HG03354 (cell line): ENCODE data around the gene OR2A25.
"Not testable (repeated sequence)": the region's sequence is repeated elsewhere in the genome, so short reads cannot be mapped to it uniquely, and the experiment has no call there.

Experiments
- ATAC-seq: cut with Tn5 transposase; IDR thresholded peaks from one replicate; pipeline ENCODE4 v1.9.1; 2021; ENCODE audit warnings: mild to moderate bottlenecking; ENCODE audit not compliant: unreplicated experiment, poor library complexity, severe bottlenecking

Gene OR2A25, protein sequence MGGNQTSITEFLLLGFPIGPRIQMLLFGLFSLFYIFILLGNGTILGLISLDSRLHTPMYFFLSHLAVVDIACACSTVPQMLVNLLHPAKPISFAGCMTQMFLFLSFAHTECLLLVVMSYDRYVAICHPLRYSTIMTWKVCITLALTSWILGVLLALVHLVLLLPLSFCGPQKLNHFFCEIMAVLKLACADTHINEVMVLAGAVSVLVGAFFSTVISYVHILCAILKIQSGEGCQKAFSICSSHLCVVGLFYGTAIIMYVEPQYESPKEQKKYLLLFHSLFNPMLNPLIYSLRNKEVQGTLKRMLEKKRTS

DNA sequence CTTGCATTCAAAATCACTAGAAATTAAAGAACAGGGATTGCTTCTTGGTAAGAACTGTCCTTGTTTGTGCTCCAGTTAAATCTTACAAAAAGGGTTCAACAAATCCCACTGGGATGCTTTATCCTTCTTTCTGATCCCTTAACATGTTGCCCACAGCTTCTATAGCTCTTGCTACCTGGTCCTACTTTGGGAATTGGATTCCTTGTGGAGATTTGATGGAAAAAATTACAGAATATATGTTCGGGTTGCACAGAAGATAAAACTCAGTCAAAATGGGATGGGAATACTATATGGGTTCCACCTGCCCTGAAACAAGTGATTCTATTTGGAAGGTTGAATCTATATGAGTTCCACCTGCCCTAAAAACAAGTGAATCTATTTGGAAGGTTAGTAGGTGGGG lies at the start of gene OR2A25:
TSS of gene OR2A25 (plus strand) at position 301 of the 400 bp plus-strand sequence. CDS start 4,409 bp downstream, outside the sequence.
- no peak for ATAC-seq

DNA sequence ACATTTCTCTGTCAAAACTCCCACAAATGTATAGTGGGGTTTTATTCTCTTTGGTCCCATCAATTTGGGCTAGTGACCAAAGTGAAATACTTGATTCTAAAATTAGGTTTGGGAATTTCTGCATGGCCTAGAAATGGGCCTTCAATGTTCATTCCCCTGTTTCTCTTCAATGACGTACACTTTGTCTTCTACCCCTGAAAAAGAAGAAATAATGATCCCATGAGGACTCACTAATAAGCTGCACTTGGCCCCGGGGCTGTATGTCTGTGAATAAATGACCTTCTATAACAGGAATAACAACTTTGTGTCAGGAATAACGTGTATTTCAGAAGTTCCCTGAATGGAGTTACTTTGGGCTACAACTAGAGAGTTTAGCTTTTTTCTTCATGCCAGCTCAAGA lies 49.3 kb upstream of the OR2A25 start:
- ATAC-seq, result no peak

GRCh38 chr7:144022169-144022568 lies 47.4 kb upstream of the OR2A25 start:
- ATAC-seq, result no peak

DNA sequence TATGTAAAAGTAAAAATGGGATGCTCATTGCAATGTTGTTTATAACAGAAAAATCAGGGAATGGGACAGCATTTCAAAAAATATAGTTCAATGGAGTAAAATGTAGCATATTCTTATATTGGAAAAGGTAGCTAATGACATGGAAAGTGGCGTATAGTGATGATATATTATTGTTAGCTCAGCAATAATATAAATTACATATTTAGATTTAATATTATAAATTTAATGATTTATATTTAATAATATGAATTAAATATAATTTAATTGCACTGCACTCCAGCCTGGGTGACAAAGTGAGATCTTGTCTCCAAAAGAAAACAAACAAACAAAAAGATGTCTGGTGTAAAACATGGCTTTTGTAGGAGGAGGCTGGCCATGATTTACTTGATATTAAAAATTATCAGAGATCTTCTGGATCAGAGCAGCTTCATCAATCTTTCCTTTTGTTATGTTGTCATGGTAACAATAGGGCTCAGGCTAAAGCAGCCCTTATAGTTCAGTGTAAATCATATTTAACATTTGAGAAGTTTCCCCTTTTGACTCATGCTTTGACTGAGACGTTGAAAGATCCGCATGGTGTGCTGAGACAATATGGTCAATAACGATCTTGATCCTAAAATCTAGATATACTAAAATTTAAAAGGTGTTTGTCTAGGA lies 46.3 kb upstream of the OR2A25 start:
- no peak for ATAC-seq

DNA sequence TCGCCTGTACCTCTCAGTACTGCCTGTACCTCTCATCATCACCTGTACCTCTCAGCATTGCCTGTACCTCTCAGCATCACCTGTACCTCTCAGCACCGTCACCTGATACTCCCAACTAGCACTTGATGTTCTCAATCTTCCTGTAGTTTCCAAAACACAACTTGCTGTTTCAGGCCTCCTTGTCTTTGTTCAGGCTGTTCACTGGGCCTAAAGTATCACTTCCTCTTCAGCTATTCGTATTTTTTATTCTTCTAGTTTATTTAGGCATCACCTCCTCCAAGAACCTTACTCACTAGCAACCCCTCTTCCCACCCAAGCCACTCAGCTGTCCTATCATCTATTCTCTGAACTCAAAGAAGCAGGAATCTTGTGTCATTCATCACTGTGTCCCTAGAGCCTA lies 45.4 kb upstream of the OR2A25 start:
- no peak for ATAC-seq

- no peak for ATAC-seq
Measured at GRCh38 chr7:144026203-144026883, 43.3 kb upstream of the OR2A25 start.

- ATAC-seq, result no peak
Measured at GRCh38 chr7:144027070-144027469, 42.5 kb upstream of the OR2A25 start.

DNA sequence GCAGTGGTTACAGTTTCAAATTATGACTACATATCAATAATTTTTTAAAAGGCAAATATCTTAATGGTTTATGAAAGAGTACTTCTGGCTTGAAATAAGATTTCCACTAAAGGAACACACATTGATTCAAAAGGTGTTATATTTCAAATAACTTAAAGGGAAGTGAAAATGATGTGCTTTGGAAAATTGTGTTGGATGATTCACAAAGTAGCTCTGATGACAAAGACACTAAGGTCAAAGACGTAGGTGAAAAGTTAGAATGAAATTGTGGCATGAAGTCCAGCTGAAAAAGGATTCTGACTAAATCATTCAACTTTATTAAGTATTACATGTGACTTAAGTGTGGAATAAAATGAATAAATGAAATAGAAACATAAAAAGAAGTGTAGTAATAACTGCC lies 41.6 kb upstream of the OR2A25 start:
- ATAC-seq, result no peak

DNA sequence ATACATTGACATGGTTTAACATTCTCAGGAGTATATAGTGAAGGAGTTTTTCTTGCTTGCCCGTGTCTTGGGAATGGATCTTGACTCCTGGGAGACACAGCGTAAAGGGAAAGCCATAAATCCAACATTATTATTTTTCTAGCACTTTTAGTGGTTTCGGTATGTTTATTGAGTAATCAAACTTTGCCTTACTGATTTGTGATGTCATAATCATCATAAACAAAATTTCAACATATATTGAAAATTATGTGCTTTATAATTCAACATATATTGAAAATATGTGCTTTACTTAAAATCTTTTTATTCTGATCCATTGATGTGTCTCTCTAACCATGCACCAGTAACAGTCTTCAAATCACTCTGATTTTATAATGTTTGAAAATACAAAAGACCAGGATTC lies 41.1 kb upstream of the OR2A25 start:
- no peak for ATAC-seq

- ATAC-seq, result no peak
Measured at GRCh38 chr7:144032516-144032915, 37.1 kb upstream of the OR2A25 start.

DNA sequence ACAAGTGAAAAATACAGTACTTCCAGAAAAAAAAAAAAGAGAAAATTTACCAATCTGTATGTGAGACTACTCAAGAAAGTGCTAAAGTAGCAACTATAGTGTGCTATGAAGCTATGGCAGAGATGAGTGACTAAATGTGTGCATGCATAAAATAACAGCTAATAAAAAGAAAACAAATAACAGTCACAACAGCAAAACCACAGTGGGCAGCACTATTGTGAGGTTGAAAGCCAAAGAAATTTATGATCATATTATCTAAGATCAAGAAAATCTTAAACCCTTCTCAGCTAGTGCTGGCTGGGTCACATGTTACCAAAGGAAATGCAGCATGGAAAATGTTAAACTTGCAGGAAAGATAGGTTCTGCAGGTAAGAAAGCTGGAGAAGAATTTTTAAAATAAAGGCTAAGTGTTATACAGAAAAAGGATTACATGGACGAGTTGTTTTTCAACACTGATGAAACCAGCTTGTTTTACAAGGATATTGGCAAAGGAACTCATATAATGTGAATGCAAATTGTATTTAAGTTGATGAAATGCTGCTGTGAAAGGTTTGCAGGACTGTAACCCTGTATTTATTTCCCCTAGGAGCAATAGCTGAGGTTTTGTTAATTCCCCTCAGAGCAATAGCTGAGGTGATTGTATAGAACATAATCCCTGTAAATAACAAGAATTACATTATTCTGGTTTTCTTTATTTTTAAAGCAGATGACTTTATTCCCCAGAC lies 36.5 kb upstream of the OR2A25 start:
- ATAC-seq, result no peak

- no peak for ATAC-seq
Measured at GRCh38 chr7:144035385-144035784, 34.2 kb upstream of the OR2A25 start.

DNA sequence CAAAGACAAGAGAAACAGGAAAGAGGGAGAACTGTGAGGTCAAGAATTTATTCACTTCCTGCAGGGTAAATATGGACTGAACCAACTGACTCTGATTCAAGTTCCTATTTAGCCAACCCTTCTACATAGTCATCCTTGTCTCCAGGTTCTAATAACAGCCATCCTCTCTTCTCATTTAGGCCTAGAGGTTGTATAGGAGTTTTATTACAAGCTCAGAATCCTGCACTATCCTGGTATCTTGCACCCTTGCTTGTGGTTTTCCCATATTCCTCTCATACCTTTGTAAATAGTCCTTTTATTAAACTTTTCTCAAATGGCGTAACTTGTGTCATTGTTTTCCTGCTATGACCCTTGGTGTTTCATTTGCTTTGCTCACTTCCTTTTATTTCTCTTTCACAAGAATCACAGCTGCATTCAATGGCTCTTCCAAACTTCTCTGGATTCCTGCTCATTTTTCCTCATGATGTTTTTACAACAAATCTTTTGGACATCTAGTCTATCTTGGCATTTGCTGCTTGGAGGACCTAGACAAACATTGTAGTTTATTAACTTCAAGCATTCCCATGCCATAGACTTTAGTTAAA lies 33.2 kb upstream of the OR2A25 start:
- no peak for ATAC-seq

DNA sequence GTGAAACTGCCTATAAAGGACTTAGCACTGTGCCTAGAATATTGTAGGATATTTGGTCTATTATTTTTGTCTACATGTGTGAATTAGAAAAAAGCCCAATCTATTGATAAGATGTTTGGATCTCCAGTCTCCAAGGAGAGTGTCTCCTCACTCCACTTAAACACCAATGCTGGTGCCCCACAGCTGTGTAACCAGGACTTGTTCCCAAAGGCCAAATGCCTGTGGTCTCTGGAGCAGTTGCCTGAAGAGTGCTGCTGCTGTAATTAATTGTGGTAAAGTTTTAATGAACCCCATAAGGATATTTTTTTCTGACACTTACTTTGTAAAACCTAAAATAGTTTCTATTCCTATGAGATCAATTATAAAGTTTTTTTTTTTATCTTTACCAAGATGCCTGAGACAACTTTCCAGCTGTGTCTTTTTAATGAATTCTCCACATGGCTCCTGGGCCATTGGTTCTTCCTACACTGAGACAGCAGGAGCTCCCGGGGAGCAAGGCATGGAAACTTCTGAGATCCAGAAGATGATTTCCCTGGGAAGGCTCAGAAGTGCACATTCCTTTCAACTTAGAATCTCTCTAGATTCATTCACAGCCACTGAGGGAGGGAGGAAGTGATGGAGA lies 32.1 kb upstream of the OR2A25 start:
- no peak for ATAC-seq

GRCh38 chr7:144038887-144039286 lies 30.7 kb upstream of the OR2A25 start:
- ATAC-seq, result no peak

- no peak for ATAC-seq
Measured at GRCh38 chr7:144048648-144049047, 21.0 kb upstream of the OR2A25 start, which contains the start of gene OR2A5. OR2A5 (plus strand) TSS chr7:144048948; CDS start chr7:144050402, 1,454 bp downstream.

DNA sequence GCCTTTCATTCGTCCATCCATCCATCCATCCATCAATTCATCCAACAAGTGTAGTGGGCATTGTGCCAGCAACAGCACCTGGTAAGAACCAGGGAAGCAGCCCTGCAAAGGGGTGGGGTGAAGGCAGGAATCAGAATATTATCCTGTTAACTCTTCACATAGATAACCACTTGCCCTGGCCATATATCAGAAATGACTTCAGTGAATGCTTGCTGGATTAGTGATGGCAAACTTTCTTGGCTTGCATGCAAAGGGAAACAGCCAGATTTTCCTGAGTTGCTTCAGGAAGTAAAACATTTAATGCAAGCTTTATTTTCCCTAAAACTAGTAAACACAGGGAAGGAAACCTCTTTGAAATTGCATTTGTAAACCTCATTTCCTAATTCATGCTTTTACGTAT lies 20.1 kb upstream of the OR2A25 start:
- no peak for ATAC-seq

DNA sequence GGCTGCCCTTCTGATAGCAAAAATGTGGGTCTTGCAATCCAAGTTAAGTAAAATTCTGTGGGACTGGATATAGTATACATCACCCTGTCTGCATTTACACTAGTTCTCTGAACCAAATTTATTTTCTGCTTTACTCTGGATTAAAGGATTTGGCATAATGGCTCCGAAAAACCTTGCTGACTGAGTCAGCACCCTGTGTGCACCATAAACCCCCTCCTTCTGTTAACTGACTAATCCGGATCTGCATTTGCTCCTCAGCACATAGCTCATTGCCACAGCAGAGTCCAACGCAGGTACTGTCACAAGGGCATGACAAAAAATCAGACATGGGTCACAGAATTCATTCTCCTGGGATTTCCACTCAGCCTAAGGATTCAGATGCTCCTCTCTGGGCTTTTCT lies 19.5 kb upstream of the OR2A25 start:
- ATAC-seq, result no peak

- ATAC-seq, result not testable (repeated sequence)
Measured at GRCh38 chr7:144050884-144051283, 18.7 kb upstream of the OR2A25 start.
